Chondrocyte (in vitro differentiated cells): ENCODE data around the gene PRRT2. TPM values are rescaled to one million over a fixed set of nuclear protein-coding genes. Genes with fewer than 3 reads are reported as not detected.
"Not testable (repeated sequence)": the region's sequence is repeated elsewhere in the genome, so short reads cannot be mapped to it uniquely, and the experiment has no call there.

Experiments used
- DNase-seq: peaks from one replicate; pipeline ENCODE4 v3.0.0; 2021; ENCODE audit warnings: mixed read lengths, low spot score
- H3K27ac Mint-ChIP-seq: one replicate; pipeline ENCODE4 v1.8.0; 2021; ENCODE audit warnings: mild to moderate bottlenecking, moderate library complexity, mixed read lengths; ENCODE audit not compliant: unreplicated experiment
- H3K27me3 Mint-ChIP-seq: 2 replicates; pipeline ENCODE4 v1.8.0; 2021; ENCODE audit warnings: low read depth, mixed read lengths
- H3K36me3 Mint-ChIP-seq: 2 replicates; pipeline ENCODE4 v1.8.0; 2021; ENCODE audit warnings: low read depth, mixed read lengths
- H3K4me1 Mint-ChIP-seq: 2 replicates; pipeline ENCODE4 v1.8.0; 2021; ENCODE audit warnings: low read depth, mild to moderate bottlenecking, mixed read lengths
- H3K4me3 Mint-ChIP-seq: one replicate; pipeline ENCODE4 v1.8.0; 2021; ENCODE audit warnings: mild to moderate bottlenecking, moderate library complexity, mixed read lengths; ENCODE audit not compliant: unreplicated experiment
- H3K9me3 Mint-ChIP-seq: 2 replicates; pipeline ENCODE4 v1.8.0; 2021; ENCODE audit warnings: low read depth, mixed read lengths
- CTCF ChIP-seq: fragments of 200-600 bp; sonication (generic); IDR thresholded peaks from 2 replicates; pipeline ENCODE4 v1.5.0; 2021; ENCODE audit warnings: antibody characterized with exemption, mild to moderate bottlenecking, moderate library complexity
- total RNA-seq: library from RNA; stranded (reverse); gene quantifications from 3 replicates; pipeline ENCODE4 v1.2.1, GENCODE V29; 2021

Gene PRRT2
- total RNA-seq, 1 donor from 2014 or later: 5.2 TPM

GRCh38 chr16:29825145-29826044, 13.4 kb downstream of the PRRT2 start:
- Mint-ChIP-seq H3K4me3 (no peak overlapping the region), H3K27ac (peak overlapping the region; percentile 81), H3K27me3 (no peaks in the 10 kb centered on the region), H3K4me1 (peaks cover 60% of the 10 kb centered on the region), H3K36me3 (peaks cover 2% of the 10 kb centered on the region), H3K9me3 (no peaks in the 10 kb centered on the region)
- no peak for DNase-seq
- TF ChIP-seq CTCF: no peak

- DNase-seq: no peak
- peaks cover 51% of the 10 kb centered on the region for H3K4me1 Mint-ChIP-seq
- no peaks in the 10 kb centered on the region for H3K27me3 Mint-ChIP-seq
- TF ChIP-seq CTCF: no peak
- H3K9me3 Mint-ChIP-seq: no peaks in the 10 kb centered on the region
- H3K4me3 Mint-ChIP-seq: no peak overlapping the region
- no peak overlapping the region for H3K27ac Mint-ChIP-seq
- H3K36me3 Mint-ChIP-seq: peaks cover 3% of the 10 kb centered on the region
Observed at GRCh38 chr16:29826342-29826695, 14.3 kb downstream of the PRRT2 start.

DNA sequence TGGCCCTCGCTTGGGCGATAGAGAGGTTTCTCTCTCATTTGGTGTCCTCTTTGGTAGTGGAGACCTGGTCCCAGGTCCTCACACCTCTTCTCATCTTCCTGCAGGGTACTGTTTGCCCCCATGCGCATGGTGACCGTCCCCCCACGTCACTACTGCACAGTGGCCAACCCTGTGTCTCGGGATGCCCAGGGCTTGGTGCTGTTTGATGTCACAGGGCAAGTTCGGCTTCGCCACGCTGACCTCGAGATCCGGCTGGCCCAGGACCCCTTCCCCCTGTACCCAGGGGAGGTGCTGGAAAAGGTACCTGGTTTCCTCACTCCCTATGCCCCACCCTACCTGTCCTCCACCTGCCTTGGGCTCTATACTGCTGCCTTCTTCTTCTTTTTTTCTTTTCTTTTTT, 18.8 kb downstream of the PRRT2 start:
- peaks cover 20% of the 10 kb centered on the region for H3K36me3 Mint-ChIP-seq
- H3K4me3 Mint-ChIP-seq: no peak overlapping the region
- no peak for TF ChIP-seq CTCF
- DNase-seq: no peak
- H3K27ac Mint-ChIP-seq: no peak overlapping the region
- no peaks in the 10 kb centered on the region for H3K27me3 Mint-ChIP-seq
- H3K9me3 Mint-ChIP-seq: no peaks in the 10 kb centered on the region
- H3K4me1 Mint-ChIP-seq: peaks cover 10% of the 10 kb centered on the region

- no peaks in the 10 kb centered on the region for H3K9me3 Mint-ChIP-seq
- H3K27me3 Mint-ChIP-seq: no peaks in the 10 kb centered on the region
- peaks cover 9% of the 10 kb centered on the region for H3K4me1 Mint-ChIP-seq
- no peak for DNase-seq
- no peak for TF ChIP-seq CTCF
- no peak overlapping the region for H3K27ac Mint-ChIP-seq
- peaks cover 22% of the 10 kb centered on the region for H3K36me3 Mint-ChIP-seq
- H3K4me3 Mint-ChIP-seq: no peak overlapping the region
Observed at GRCh38 chr16:29831490-29831889, 19.5 kb downstream of the PRRT2 start.

DNA sequence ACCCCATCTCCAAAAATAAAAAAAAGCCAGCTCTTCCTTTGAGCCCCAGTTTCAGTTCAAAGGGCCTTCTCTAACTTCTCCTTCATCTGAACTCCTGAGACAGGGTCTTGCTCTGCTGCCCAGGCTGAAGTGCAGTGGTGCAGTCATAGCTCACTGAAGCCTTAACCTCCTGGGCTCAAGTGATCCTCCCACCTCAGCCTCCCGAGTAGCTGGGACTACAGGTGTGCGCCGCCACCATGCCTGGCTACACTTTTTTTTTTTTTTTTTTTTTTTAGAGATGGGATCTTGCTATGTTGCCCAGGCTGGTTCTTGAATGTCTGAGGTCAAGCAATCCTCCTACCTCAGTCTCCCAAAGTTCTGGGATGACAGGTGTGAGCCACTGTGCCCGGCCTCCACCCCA, 21.2 kb downstream of the PRRT2 start:
- not testable (repeated sequence) for H3K27me3 Mint-ChIP-seq, DNase-seq, H3K4me1 Mint-ChIP-seq, H3K9me3 Mint-ChIP-seq, H3K4me3 Mint-ChIP-seq, H3K27ac Mint-ChIP-seq
- H3K36me3 Mint-ChIP-seq: peaks cover 30% of the 10 kb centered on the region

GRCh38 chr16:29834079-29834478, 22.1 kb downstream of the PRRT2 start:
- Mint-ChIP-seq H3K36me3 (peaks cover 31% of the 10 kb centered on the region), H3K27me3 (no peaks in the 10 kb centered on the region), H3K9me3 (no peaks in the 10 kb centered on the region), H3K4me1 (no peaks in the 10 kb centered on the region), H3K4me3 (no peak overlapping the region), H3K27ac (no peak overlapping the region)
- no peak for DNase-seq
- TF ChIP-seq CTCF: no peak
